ENCODE measurements around the gene CD4.

DNA sequence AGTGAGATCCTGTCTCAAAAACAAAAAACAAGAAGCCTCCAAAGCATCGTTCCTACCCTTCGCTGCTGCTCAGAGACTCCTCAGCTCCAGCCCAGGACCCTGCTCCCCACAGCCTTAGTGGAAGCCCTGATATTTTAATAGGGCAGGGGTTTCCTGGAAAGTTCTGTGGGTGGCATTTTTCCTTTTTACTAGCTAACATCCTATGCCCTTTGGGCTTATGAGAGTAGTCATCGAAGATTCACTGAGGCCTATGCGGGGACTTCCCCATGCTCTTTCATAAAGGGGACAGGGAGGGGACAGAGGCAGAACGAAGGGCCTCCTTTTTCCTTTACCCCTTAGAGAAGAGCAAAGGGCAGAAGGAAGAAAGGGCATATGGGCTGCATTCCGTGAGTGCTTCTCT is 8.8 kb upstream of the CD4 start:
- TF ChIP-seq, protein P1, sequence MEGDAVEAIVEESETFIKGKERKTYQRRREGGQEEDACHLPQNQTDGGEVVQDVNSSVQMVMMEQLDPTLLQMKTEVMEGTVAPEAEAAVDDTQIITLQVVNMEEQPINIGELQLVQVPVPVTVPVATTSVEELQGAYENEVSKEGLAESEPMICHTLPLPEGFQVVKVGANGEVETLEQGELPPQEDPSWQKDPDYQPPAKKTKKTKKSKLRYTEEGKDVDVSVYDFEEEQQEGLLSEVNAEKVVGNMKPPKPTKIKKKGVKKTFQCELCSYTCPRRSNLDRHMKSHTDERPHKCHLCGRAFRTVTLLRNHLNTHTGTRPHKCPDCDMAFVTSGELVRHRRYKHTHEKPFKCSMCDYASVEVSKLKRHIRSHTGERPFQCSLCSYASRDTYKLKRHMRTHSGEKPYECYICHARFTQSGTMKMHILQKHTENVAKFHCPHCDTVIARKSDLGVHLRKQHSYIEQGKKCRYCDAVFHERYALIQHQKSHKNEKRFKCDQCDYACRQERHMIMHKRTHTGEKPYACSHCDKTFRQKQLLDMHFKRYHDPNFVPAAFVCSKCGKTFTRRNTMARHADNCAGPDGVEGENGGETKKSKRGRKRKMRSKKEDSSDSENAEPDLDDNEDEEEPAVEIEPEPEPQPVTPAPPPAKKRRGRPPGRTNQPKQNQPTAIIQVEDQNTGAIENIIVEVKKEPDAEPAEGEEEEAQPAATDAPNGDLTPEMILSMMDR (IDR thresholded peaks at IDR 0.05), result no peak
- TF ChIP-seq POLR2AphosphoS5 (IDR thresholded peaks at IDR 0.05), result no peak
- no peak for TF ChIP-seq POLR2A (IDR thresholded peaks at IDR 0.05)
